Activated CD4-positive, alpha-beta T cell treated with anti-CD3 and anti-CD28 coated beads, Interleukin-2, Interleukin-4, amounts not matched to agents 100 ng/mL and 50 ng/mL, durations not matched to agents 16 hours and 8 hours (primary cell): ENCODE results near the gene IFNLR1.

ENCODE experiments used
- DNase-seq: peaks from one replicate; pipeline ENCODE4 v3.0.0-alpha.2; 2020; ENCODE audit warnings: low spot score

The IFNLR1 gene

DNA sequence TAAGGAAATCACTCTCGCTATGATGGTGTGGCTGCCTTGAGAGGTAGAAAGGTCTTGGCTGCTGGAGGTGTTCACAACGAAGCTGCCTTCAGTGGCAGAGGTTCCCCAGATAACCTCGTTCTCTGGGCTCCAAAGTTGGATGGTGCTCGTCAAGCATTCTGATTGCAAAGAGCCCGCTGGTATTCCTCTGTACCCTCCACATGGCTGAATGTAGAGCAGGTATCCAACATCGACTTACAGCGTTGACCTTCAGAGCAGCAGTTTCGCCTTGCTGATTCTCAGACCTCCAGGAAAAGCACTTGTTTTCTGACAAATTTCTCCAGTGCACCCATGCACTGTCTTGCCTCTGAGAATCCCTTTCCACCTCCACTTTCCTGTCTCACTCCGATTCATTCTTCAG lies 39.9 kb downstream of the IFNLR1 start:
- no peak for DNase-seq

DNA sequence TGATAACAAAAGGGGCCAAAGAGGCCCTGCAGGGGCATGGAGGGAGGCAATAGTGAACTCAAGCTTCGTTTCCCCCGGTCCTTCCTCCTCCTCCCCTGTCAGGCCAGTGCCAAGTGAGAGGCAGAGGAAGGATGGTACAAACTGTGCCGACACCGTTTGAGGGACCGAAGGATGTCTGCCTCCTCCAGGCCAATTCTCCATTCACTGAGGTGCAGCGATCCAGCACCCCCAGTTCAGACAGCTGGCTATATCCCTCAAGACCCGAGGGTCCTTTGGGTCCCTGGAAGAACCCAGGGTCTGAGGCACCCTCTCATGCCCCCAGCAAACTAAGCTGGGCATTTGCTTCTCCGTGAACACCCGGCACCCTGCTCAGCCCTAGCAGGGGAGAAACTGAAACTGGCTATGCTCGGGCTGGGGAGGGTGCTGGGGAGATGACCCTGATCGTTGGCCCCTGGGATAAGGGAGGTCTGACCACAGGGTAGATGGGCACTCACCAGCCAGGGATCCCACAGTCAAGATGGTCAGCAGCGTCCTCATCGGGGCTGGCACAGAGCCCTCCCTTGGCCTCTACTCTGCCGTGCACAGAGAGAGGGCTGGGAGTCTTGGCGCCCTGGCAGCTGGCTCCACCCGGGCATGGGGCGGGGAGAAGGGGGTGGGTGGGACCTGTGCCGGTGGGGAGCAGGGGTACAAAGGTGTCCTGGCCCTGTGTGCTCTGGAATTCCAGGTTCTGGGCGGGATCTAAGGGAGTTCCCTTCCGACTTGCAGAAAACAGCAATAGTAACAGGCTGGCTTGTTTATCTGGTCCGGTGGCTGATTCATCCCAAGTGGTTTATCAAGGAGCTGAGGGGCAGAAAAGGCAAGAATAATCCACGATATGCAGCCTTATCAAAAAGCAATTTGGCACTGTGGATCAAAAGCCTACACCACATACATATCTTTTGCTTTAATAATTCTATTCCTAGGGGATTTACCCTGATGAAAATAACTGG lies 44.2 kb downstream of the IFNLR1 start, which contains the start of gene IL22RA1:
TSS of gene IL22RA1 (minus strand) at position 595 of the 989 bp plus-strand sequence. CDS start at position 537, 58 bp downstream.
- DNase-seq = no peak

- DNase-seq = no peak
Measured at GRCh38 chr1:24141311-24141997, 45.6 kb downstream of the IFNLR1 start.

DNA sequence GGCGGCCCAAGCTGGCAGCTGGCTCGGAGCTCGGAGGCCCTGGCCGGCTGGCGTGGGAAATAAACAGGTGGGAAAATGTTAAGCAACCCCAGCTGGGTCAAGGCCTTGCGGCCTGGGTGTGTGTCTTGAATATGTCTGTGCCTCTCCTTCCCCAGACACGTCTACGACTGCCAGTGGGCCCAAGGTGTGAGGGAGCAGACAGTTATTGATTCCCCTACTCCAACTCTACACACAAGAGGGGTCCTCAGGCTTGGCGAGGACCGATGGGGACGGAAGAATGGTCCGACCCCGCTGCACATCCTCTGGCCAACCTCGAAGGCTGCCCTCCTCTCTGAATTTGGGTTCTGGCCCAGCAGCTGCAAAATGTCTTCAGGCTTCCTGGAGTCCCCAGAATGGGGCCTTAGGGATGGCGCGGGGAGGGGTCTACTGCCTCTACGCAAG lies 46.3 kb downstream of the IFNLR1 start:
- DNase-seq = no peak

DNA sequence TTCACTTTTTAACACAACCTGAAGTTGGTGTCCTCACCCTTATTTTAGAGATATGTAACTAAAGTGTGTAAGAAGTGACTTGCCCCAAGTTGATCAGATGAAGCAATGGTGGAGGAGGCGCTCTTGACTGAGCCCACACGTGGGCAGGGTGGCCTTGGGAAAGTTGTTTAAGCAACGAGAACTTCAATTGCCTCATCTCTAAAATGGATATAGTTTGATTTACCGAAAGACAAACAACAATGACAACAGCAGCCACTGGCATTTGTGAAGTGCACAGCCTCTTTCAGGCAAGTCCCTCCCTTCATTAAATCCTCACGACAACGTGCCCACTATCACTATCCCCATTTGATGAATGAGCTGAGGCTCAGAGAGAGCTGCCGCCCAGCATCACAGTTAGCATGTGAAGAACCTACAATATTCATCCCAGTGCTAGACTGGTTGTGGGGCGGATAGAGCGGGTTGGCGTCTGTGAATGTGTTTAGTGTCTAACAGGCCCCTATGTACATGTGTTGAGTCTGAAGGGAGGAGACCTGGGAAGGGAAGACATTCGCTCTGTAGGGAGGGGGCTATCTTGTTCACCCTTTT lies 47.2 kb downstream of the IFNLR1 start:
- no peak for DNase-seq

DNA sequence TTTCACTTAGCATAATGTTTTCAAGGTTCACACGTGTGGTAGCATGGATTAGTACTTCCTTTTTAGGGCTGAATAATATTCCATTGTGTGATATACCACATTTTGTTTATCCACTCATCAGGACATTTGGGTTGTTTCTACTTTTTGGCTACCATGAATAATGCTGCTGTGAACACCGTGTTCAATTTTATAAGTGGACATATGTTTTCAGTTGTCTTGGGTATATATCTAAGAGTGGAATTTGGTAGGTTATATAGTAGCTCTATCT lies 47.9 kb downstream of the IFNLR1 start:
- no peak for DNase-seq

- DNase-seq = no peak
Measured at GRCh38 chr1:24138476-24139221, 48.4 kb downstream of the IFNLR1 start.

- no peak for DNase-seq
Measured at GRCh38 chr1:24136956-24137539, 50.0 kb downstream of the IFNLR1 start.

DNA sequence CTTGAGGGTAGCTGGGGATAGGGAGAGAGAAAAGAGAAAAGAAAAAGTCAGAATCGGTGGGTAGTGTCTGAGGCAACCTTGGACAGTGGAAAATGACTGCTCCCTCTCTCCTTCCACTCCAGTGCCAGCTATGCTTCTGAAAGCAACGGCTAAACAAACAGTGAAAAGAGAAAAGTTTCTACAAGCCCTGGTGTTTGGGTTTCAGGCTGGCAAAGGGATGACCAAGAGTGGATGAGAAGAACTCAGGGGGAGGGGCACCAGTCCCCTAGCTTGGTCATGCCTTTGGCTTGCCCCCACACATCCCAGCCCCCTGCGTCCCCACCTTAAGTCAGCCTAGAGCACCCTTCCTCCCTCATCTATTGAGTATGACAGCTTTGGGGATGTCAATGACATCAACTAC lies 52.7 kb downstream of the IFNLR1 start:
- no peak for DNase-seq

- DNase-seq = no peak
Measured at GRCh38 chr1:24133819-24134218, 53.3 kb downstream of the IFNLR1 start.

DNA sequence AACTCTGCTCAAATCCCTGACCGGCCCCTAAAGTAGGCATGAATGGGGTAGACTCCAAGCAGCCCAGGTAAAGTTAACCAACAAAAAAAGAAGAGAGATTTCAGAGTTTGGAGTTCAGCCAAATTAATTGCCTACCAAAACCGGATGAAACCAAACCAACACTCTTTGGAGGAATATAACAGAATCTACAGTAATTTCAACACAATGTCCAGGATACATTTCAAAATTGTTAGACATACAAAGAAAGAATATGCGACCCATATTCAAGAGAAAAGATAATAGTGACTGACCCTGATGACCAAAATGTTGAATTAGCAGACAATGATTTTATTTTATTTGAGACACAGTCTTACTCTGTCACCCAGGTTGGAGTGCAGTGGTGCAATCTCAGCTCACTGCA lies 56.7 kb downstream of the IFNLR1 start:
- no peak for DNase-seq

GRCh38 chr1:24127801-24128363 lies 59.2 kb downstream of the IFNLR1 start:
- no peak for DNase-seq

- no peak for DNase-seq
Measured at GRCh38 chr1:24127134-24127800, 59.8 kb downstream of the IFNLR1 start.

- DNase-seq = no peak
Measured at GRCh38 chr1:24126672-24127023, 60.4 kb downstream of the IFNLR1 start.

- no peak for DNase-seq
Measured at GRCh38 chr1:24126018-24126671, 60.9 kb downstream of the IFNLR1 start.

DNA sequence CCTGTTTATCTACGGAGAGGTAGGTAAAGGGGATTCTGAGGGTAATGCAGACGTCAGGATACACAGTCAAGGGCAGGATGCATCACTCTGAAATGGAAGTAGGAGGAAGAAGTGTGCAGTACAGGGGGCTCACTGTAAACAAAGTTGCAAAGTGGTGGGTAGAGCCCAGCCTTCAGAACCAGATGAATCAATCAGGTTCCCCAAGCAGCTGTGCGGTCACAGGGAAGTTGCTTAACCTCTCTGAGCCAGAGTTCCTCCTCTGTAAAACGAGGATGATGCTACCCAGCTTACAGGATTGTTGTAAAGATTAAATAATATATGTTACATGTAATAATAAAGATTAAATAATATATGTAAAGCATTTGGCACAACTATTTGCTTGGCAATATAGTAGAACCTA lies 61.6 kb downstream of the IFNLR1 start:
- DNase-seq = no peak

- DNase-seq = no peak
Measured at GRCh38 chr1:24124980-24125379, 62.1 kb downstream of the IFNLR1 start.

DNA sequence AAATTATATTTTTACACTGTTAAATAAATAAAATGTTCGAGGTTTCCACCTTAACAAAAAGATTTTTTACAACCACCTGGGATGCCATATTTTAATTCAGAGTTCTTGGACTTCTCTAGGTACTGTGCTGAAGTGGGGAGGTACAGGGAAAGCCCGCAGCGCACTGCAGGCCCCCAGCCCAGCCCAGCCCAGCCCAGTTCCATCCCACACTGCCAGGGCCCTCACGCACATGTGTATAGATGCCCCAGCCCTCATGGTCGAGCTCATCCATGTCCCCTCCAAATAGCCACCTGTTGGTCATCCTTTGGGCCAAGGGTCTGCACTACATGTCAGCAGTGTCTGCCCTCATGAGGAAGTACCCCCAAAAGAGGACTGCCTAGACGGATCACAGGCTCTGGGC lies 63.5 kb downstream of the IFNLR1 start:
- DNase-seq = no peak

- no peak for DNase-seq
Measured at GRCh38 chr1:24122776-24123175, 64.3 kb downstream of the IFNLR1 start.

DNA sequence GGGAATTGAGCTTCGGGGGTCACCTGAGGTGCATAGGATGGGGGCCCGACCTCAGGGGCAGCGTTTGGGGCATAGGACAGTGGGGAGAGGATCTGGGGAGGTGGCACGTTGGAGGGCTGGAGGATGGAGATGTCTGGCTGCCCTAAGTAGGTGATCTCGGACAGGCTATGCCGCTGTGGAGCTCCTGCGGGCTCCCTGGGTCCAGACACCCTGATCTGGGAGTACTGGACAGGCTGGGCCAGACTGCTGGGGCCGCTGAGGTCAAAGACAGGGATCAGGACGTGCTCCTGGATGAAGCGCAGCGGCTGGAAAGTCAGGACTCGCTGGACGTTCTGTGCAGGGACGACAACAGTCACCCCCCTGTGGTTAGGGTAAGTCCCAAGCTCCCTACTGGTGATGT lies 65.7 kb downstream of the IFNLR1 start:
- no peak for DNase-seq

DNA sequence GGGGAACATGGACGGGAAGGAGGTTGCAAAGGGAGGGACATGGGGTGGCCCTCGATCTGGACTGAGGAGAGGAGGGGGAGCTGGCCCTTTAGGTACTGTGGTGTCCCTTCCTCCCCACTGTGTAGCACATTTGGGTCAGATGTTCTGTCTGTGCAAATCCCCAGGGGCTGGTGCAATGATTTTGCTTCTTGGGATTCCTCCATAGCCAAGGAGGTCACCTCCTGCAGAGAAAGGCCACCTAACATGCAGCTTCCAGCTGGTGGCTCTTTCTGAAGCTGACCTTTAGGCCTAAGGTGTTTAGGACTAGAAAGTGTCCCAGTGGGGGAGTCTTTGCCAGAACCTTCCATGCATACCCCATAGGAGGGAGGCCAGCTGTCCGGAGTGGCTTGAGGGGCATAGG lies 66.1 kb downstream of the IFNLR1 start:
- no peak for DNase-seq
